Kidney tubule cell (primary cell): ENCODE results near the gene EPHA7.

Experiments used
- DNase-seq: peaks from one replicate; pipeline ENCODE4 v3.0.0-alpha.2; 2018; ENCODE audit warnings: low spot score

The EPHA7 gene

GRCh38 chr6:93325761-93326160 is 93.6 kb downstream of the EPHA7 start:
- no peak for DNase-seq

GRCh38 chr6:93323630-93324029 is 95.7 kb downstream of the EPHA7 start:
- DNase-seq, result no peak

- no peak for DNase-seq
Measured at GRCh38 chr6:93322651-93323050, 96.7 kb downstream of the EPHA7 start.

- DNase-seq, result no peak
Measured at GRCh38 chr6:93319304-93319703, 100.1 kb downstream of the EPHA7 start.

GRCh38 chr6:93318121-93318520 is 101.2 kb downstream of the EPHA7 start:
- no peak for DNase-seq

GRCh38 chr6:93317592-93317991 is 101.8 kb downstream of the EPHA7 start:
- DNase-seq, result no peak

GRCh38 chr6:93307505-93308409 is 111.6 kb downstream of the EPHA7 start:
- DNase-seq, result no peak

GRCh38 chr6:93305088-93305487 is 114.3 kb downstream of the EPHA7 start:
- DNase-seq, result no peak

- no peak for DNase-seq
Measured at GRCh38 chr6:93304505-93304904, 114.9 kb downstream of the EPHA7 start.

GRCh38 chr6:93300661-93301060 is 118.7 kb downstream of the EPHA7 start:
- no peak for DNase-seq

- DNase-seq, result no peak
Measured at GRCh38 chr6:93299622-93300021, 119.7 kb downstream of the EPHA7 start.

- DNase-seq, result no peak
Measured at GRCh38 chr6:93295631-93296030, 123.7 kb downstream of the EPHA7 start.

- DNase-seq, result no peak
Measured at GRCh38 chr6:93294879-93295278, 124.5 kb downstream of the EPHA7 start.

- DNase-seq, result no peak
Measured at GRCh38 chr6:93293872-93294271, 125.5 kb downstream of the EPHA7 start.

- no peak for DNase-seq
Measured at GRCh38 chr6:93293460-93293859, 125.9 kb downstream of the EPHA7 start.

GRCh38 chr6:93282521-93283031 is 136.8 kb downstream of the EPHA7 start:
- DNase-seq, result no peak

GRCh38 chr6:93278241-93278640 is 141.1 kb downstream of the EPHA7 start:
- no peak for DNase-seq

- no peak for DNase-seq
Measured at GRCh38 chr6:93272896-93273295, 146.5 kb downstream of the EPHA7 start.

GRCh38 chr6:93272211-93272610 is 147.1 kb downstream of the EPHA7 start:
- no peak for DNase-seq

GRCh38 chr6:93266116-93266817 is 153.1 kb downstream of the EPHA7 start:
- DNase-seq, result no peak

GRCh38 chr6:93260881-93261280 is 158.5 kb downstream of the EPHA7 start:
- no peak for DNase-seq

GRCh38 chr6:93259332-93259731 is 160.0 kb downstream of the EPHA7 start:
- no peak for DNase-seq

GRCh38 chr6:93252930-93253329 is 166.4 kb downstream of the EPHA7 start:
- no peak for DNase-seq
